22Rv1 (cell line): ENCODE data around the gene CD320.

Source experiments
- H3K27ac ChIP-seq: fragments of 450-650 bp; 2 replicates; pipeline ENCODE4 v1.5.1; 2017
- CTCF ChIP-seq: fragments of 450-650 bp; IDR thresholded peaks from 2 replicates; pipeline ENCODE4 v1.5.1; 2017; ENCODE audit warnings: mild to moderate bottlenecking
- ZFX ChIP-seq: fragments of 450-650 bp; IDR thresholded peaks from 2 replicates; pipeline ENCODE4 v1.6.1; 2017; ENCODE audit warnings: antibody characterized with exemption, borderline replicate concordance

Gene CD320

GRCh38 chr19:8254286-8255001 is 53.7 kb downstream of the CD320 start:
- TF ChIP-seq ZFX (no peak), CTCF (no peak)
- H3K27ac ChIP-seq = no peak overlapping the region

- TF ChIP-seq ZFX (no peak), CTCF (no peak)
- no peak overlapping the region for H3K27ac ChIP-seq
Measured at GRCh38 chr19:8253678-8254077, 54.5 kb downstream of the CD320 start.

- no peak overlapping the region for H3K27ac ChIP-seq
- TF ChIP-seq ZFX = no peak
- peak; percentile 92 for TF ChIP-seq CTCF
Measured at GRCh38 chr19:8252922-8253589, 55.1 kb downstream of the CD320 start.
